HG03571 (cell line): ENCODE measurements around the gene NAPA.
A peak's percentile ranks its signal among the peaks of the same experiment; 100 is the strongest.

Source experiments
- ATAC-seq: cut with Tn5 transposase; IDR thresholded peaks from one replicate; pipeline ENCODE4 v1.9.1; 2021; ENCODE audit not compliant: unreplicated experiment

Gene NAPA

DNA sequence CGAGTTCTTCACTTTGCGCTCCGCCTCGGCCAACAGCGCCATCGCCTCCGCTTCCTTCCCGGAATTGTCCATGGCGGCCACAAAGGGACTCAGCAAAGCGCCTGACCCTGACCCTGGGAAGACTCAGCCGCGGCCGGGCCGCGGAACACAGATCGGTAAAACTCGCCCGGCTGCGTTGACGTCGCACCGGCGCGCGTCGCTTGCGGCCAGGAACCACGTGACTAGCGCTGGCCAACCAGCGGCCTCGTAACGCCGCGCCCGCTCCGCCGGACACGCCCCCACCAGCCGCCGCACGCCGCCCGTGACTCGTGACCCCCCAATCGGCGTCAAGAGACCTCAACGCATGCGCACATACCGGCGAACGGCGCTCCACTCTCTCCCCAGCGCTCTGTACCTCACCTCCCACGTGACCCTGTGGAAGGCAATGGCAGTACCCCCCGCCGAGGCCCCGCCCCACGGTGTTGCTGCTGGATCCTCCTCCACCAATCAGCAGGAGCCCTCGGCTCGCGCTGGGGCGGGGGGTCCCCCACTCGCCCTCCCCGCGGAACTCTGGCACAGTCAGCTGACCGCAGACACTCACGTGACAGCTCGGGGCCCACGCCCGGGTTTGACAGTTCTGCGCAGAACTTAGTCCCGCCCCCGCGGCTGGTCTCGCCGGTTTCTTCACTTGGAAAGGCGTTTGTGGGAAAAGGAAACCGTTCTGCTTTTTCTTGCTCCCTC, at the start of gene NAPA:
Gene NAPA, minus strand, starts transcription at position 195 of the 720 bp plus-strand sequence. Its CDS starts 123 bp downstream, at position 72.
- peak; percentile 74 for ATAC-seq

DNA sequence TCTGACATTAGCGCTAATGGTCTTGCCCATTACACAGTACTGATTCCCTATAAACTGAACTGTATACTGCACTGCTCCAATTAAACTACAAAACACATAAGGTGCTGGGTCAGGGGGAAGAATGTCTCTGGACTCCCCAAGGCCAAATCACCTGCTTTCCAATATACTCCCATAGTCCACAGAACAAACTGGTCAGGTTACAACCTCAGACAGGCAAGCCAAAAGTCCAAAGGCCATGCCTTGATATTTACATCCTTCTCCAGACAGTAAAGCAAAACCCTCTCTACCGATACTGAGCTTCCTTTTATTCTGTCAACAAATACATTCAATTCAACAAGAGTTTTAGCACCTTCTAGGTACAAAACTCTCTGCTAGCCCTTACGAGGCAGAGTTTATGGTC, 49.2 kb upstream of the NAPA start:
- ATAC-seq = no peak

DNA sequence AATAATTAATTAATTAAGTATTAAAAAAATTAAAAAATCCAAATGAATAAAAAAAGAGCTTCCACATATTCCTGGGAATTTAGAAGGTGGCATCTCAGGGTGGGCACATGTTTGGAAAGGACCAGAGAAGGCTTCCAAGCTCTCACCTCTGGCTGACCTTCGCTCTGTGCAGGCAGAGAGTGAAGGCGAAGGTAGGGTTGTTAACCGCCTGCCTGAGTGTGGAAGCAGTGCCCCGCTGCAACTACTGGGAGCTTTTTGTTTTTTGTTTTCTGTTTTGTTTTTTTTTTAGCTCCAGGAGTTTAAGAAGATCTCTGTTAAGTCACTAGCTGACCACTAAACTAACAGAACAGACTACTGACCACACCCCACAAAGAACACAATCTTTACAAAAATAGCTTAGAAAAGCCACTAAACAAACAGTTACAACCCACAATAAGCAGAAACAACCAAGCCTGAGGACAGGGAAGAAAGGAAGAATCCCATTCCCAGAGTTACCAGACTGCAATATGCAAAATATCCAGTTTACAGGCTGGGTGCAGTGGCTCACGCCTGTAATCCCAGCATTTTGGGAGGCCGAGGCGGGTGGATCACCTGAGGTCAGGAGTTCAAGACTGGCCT, 46.7 kb upstream of the NAPA start:
- no peak for ATAC-seq

DNA sequence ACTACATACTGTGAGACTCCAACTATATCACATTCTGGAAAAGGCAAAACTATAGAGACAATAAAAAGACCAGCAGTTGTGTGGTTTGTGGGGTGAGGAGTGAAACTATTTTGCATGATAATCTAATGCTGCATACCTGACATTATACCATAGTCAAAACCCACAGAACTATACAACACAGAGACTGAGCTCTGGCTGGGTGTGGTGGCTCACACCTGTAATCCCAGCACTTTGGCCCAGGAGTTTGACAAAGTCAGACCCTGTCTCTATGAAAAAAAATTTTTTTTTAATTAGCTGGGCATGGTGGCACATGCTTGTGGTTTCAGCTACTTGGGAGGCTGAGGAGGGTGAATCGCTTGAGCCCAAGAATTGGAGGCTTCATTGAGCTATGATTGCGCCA, 46.1 kb upstream of the NAPA start:
- no peak for ATAC-seq

DNA sequence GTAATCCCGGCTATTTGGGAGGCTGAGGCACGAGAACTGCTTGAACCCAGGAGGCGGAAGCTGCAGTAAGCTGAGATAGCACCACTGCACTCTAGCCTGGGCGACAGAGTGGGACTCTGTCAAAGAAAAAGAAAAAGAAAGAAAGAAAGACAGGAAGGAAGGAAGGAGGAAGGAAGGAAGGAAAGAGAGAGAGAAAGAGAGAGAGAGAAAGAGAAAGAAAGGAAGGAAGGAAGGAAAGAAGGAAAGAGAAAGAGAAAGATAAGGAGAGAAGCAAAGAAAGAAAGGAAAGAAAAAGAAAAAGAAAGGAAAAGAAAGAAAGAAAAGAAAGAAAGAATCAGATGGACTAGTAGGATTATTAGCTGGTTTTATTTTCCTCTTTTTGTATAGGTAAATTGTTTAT, 35.3 kb upstream of the NAPA start:
- ATAC-seq = no peak

DNA sequence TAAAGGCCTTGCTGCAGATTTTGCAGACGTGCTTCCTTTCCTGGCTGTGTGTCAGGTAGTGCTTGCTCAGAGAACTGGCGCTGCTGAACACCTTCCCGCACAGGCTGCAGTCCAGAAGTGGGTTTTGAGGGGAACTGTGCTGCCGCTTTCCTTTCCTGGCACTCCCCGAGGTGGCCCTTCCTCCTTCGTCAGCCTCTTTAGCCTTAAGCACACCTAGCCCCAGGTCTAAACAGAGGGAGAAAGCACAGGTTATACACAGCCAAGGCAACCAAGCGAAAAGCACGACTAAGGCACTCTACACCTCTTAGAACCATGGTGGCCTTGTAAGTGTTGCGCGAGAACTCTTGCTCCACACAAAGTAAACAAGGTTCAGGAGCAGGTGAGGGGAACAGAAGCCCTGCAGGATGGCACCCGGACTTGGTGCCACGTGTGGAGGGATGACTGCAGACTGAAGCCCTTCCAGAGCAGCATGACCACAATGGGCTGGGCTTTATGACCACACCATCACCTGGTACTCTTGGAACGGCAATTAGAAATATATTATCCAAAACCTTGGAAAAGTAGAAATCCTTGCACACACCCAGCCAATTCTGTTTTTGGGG, 34.5 kb upstream of the NAPA start:
- no peak for ATAC-seq

DNA sequence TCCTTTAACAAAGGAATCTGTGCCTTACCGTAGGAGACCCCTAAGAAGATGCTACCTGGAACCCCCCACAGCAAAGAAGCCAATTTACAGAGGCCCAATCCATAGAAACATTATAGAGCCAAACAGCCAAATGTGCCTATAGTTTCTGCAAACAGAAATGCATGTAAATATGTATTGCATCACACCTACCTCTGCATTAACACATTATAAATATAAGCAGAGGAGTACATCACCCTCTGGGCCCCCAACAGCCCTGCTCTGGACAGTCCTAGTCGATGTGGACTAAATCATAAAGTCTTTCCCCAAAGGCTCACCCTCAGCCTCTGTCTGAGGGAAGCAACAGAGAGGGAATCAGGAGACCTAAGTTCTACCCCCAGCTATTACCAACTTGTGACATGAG, 32.3 kb upstream of the NAPA start:
- ATAC-seq = no peak

DNA sequence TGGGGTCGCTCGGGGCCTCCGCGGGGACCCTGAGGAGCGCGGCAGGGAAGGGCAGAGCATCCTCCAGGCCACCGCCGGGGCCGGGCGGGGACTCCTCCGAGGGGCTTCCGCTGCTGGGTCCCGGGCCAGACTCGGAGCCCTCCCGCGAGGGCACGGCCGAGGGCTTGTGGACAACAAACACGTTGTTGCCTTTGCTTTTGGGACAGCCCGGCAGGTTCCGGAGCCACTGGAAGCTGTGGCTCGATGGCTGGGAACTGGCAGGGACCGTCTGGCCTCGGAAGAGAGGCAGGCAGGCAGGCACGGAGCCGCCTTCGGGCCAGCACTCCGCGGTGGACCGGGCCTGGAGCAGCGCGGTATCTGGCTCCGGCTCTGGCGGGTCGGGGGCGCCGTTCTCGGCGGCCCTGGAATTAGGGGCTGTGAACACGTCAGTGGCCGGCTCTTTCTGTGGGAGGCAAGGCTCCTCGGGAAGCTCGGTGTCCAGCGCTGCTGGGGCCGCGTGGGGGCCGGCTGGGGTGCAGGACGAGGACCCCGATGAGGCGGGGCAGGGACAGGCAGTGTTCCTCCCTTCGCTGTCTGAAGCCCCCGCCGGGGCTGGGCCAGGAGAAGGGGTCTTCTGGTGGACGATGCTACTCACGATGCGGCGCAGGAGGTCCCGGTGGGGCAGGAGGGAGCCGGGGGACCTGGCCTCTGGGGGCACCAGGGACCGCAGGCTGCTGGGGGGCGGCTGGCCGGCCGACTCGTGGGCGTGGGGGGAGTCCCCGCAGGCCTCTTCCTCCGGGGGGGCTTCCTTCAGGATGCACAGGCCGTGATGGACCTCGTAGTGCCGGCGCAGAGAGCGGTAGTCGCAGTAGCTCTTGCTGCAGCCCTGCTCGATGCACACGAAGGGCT, 30.4 kb upstream of the NAPA start:
- ATAC-seq = no peak

DNA sequence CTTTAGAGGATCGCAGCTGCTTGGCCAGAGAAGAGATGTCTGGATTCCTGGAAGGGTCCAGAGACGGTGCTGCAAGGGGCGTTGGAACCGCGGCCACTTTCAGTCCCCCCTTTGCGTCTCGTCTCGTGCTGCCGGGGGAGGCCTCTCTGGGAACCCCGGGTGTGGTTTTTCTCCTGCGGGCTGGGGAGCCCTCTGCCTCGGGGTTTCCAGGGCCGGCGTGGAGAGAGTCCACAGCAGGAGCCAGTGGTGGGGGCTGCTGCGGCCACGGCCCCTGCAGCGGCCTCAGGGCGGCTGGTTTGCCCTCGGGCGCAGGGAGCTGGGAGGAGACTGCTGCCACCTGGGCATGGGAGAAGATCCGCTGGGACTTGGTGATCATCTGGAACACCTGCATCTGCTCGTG, 29.6 kb upstream of the NAPA start:
- ATAC-seq = no peak

DNA sequence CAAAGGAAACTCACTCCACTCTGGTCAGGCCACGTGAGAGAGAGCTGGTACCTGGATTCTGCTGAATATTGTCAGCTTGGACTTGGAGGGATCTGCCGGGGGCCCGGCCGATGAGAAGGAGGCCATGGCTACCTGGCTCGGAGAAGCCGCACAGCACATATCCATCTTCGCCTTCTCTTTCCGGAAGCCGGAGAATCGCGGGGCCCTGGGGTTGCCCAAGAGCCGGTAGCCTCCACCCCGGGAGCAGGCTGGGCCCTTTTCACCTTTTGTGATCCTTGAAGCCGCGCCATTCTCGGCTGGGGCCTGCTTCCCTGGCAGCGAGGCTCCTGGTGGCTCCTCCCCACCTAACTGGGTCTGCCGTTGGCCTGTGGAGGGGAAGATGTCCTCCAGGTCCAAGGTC, 29.2 kb upstream of the NAPA start:
- no peak for ATAC-seq

DNA sequence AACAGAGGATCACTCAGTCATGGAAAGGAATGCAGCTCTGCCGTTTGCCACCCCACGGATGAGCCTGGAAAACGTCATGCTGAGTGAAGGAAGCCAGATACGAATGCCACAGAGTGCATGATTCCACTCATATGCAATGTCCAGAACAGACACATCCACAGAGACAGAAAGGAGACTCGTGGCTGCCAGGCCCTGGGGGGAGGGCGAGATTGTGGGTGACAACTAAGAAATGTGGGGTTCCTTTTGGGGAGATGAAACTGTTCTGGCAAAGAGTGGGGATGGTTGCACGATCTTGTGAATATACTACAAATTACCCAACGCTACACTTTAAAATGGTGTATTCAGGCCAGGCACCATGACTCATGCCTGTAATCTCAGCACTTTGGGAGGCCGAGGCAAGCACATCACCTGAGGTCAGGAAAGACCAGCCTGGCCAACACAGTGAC, 27.2 kb upstream of the NAPA start:
- ATAC-seq = no peak

DNA sequence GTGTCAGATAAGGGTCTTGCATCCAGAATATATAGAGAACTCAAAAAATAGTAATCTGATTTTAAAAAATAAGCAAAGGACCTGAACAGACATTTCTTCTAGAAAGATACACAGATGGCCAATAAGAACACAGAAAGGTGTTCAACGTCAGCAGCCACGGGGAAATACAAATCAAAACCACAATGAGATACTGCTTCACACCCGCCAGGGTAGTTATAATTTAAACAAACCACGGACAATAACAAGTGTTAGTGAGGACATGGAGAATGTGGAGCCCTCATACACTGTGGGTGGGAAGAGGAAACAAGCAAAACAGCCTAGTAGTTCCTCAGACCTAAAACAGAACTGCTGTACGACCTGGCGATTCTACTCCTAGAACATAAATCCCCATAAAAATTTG, 26.7 kb upstream of the NAPA start:
- no peak for ATAC-seq

DNA sequence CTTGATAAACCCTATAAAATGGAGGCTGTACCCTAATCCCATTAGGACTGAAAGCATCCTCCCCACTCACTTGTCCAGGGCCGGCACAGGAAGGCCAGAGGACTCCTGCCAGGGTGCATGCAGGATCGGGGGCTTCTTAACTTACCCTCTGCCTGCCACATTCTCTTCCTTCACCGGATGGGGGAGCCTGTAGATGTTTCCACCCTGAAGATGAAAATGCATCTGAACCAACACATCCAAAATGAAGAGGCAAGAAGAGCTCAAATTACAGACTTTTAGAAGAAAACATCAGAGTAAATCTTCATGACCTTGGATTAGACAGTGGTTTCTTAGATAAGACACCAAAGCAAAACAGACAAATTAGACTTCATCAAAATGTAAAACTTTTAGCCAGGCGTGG, 25.9 kb upstream of the NAPA start:
- ATAC-seq = no peak

DNA sequence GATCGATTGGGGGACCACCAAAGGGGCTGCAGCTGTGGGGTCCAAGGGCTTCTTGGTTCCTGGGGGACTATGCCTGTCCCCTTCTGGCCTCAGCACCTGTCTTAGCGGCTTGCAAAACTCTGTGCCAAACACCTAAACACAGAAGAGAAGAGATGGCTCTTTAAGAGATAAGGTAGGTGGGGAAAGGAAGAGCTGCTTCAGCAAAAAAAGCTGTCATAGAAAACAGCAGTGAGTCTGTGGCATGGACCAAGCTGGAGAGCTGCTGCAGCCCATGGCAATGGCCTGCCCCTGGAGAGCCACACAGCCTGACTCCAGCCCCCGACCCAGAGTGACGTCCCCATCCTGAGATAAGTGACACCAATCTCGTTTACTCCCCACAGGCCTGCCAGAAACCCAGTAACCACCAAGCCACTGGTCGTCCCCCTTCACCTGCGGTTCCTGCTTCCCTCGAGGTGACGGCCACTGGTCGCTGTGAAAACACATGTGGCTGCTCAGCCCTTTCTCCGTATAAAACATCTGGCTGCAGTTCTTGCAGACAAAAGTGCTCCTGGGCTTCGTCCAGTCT, 25.0 kb upstream of the NAPA start:
- ATAC-seq = no peak

DNA sequence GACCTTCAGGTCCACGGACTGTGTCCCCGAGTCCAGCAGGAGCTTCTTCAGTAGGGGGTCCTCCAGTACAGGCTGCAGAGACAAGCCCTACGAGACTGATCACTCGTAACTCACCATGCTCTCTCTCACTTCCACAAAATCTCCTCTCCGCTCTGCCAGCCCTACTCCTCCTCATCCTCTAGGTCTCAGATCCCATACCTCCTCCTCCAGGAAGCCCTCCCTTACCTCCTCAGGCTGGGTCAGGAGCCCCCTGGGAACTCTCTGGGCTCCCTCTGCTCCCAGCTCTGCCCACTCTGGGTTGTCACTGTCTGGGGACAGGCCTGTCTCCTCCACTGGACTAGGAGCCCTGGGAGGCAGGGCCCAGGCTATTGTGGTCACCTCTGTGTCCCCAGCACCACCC, 23.9 kb upstream of the NAPA start:
- no peak for ATAC-seq

DNA sequence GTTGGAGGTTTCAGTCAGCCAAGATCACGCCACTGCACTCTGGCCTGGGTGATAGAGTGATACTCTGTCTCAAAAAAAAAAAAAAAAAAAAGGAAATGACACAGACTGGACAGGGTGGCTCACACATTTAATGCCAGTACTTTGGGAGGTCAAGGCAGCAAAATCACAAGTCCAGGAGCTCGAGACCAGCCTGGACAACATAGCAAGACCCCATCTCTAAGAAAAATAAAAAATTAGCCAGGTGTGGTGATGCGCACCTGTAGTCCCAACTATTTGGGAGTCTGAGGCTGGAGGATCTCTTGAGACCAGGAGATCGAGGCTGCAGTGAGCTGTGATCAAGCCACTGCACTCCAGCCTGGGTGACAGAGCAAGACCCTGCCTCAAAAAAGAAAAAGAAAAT, 22.6 kb upstream of the NAPA start:
- no peak for ATAC-seq

DNA sequence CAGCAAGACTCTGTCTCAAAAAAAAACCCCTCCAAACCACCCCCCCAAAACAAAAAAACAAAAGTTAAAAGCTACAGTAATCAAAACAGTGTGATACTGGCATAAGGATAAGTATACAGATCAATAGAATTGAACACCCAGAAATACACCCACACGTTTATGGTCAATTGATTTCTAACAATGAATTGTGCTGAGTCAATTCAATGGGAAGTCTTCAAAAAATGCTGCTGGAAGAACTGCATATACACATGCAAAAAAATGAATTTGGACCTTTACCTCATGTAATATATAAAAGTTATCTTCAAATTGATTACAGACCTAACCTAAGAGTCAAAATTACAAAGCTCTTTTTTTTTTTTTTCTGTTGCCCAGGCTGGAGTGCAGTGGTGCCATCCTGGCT, 19.8 kb upstream of the NAPA start:
- no peak for ATAC-seq

DNA sequence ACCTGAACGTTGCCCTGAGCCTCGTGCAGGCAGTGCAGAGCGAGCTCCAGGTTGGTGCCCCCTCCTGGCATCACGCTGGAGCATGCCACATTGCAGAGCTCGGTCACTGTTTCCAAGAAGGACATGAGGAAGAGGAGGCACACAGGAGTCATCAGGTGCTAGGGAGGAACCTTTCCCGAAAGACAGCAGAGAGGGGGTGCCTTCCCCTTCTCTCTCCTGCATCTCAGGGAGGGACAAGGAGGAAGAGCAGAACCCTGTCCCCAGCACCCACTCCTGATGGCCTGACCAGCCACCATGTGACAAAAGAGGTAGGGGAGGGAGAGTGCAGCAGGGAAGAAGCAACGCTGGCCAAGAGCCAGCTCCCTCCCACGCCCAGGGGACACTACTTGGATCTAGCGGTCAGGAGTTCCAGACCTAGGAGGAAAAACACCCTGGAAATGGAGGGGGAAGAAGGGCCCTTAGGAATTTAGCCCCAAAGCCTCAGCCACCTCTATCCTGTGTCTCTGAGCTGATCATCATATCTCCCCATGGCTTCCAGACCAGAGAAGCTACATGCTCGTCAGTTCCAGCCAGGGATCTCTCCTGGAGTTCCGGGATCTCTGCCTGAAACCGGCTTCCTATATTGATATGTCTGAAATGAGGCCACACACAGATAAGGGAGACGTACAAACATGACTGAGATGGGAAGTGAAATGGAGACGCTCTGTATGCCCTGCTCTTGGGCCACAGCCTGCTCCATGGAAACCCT, 17.0 kb upstream of the NAPA start:
- ATAC-seq = no peak

DNA sequence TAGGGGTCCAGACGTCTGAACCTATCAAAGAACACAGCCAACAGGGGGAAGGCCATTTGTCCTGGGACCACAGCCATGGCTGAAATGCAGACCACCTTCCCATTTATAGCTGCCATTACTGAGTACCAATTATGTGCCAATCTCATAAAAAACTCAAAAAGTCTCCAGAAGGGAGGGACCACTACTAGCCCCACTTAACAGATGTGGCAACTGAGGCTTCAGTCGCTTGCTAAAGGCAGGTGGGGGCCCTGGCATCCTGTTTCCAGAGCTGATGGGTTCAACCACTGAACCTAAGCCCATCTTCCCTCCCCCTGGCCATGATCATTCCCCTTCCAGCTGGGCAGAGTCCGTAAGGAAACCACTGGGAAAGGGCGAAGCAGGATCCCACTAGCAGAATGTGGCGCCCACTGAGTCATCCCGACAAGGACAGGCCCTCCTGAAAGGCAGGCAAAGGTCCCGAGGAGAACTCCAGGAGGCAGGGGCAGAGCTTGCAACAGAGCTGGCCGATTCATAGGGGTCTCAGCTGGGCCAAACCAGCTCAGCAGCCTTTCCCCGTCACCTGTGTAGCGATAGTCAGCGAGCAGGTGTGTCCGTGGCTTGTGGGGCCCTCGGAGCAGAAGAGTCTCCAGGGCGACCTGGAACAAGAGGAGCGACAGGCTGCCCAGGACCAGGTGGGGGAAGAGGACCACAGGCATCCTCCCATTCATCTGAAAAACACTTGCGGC, 14.3 kb upstream of the NAPA start:
- ATAC-seq = no peak

DNA sequence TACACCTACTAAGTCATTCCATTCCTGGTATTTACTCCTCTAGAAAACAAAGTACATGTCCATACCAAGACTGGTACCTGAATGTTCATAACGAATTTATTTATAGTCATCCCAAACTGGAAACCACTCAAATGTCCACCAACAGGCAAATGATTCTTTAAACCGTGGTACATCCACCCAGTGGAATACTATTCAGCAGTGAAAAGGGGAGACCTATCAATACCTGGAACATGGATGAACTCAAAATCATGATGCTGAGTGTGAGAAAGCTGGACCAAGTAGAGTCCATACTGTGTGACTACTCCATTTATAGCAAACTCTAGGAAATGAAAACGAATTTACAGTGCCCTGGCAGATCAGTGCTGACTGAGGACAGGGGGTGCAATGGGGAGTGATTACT, 11.9 kb upstream of the NAPA start:
- ATAC-seq = no peak
